Vagina (tissue), 2 donors: Measurements from ENCODE around the gene ELOVL6. TPM values are rescaled to one million over a fixed set of nuclear protein-coding genes. Genes with fewer than 3 reads are reported as not detected.

Experiments
- DNase-seq, 2 donors: peaks; one replicate each; pipeline ENCODE4 v3.0.0-alpha.2; 2017; ENCODE audit errors: extremely low spot score in 2 of 2
- H3K27ac ChIP-seq: fragments of 200-600 bp; sonication (generic); one replicate; pipeline ENCODE4 v1.5.1; 2019
- H3K27me3 ChIP-seq: fragments of 200-600 bp; sonication (generic); one replicate; pipeline ENCODE4 v1.5.1; 2019
- H3K36me3 ChIP-seq, 2 donors: fragments of 200-600 bp; sonication (generic); one replicate each; pipeline ENCODE4 v1.5.1; 2017 to 2019
- H3K4me1 ChIP-seq: fragments of 200-600 bp; sonication (generic); one replicate; pipeline ENCODE4 v1.5.1; 2019
- H3K4me3 ChIP-seq, 2 donors: fragments of 200-600 bp; sonication (generic); 1 replicate in 1 of 2; 2 replicates in 1 of 2; pipeline ENCODE4 v1.5.1; 2016 to 2019
- H3K9me3 ChIP-seq: fragments of 200-600 bp; sonication (generic); one replicate; pipeline ENCODE4 v1.5.1; 2019
- CTCF ChIP-seq, 3 experiments: fragments of 450-650 bp in 2 of 3; fragments of 200-600 bp in 1 of 3; sonication (generic) in 1 of 3; IDR thresholded peaks; one replicate each; pipeline ENCODE4 v1.5.1; 2017 to 2019; ENCODE audit warnings: antibody characterized with exemption in 3 of 3, mild to moderate bottlenecking in 2 of 3, moderate library complexity in 2 of 3
- POLR2A ChIP-seq, 2 donors: fragments of 450-650 bp; IDR thresholded peaks; one replicate each; pipeline ENCODE4 v1.6.1; 2017; ENCODE audit warnings: antibody characterized with exemption in 2 of 2, mild to moderate bottlenecking in 2 of 2, moderate library complexity in 2 of 2
- POLR2AphosphoS5 ChIP-seq, 2 donors: sonication (generic); formaldehyde crosslinking; IDR thresholded peaks; one replicate each; pipeline ENCODE4 v1.9.0; 2017; ENCODE audit warnings: antibody characterized with exemption in 2 of 2, mild to moderate bottlenecking in 2 of 2, low read depth in 1 of 2; ENCODE audit not compliant: insufficient read depth in 1 of 2
- intact Hi-C: fragments of 100-400 bp; cut with DNase I; formaldehyde crosslinking; loops from one replicate; pipeline ENCODE4 v1.15.1; 2023
- total RNA-seq: library from RNA; depleted of rRNA; stranded (reverse); fragments of >200 nt; gene quantifications from one replicate; pipeline ENCODE4 v1.2.3, GENCODE V29; 2016

ELOVL6 gene
- total RNA-seq, 1 donor from 2014 or later: 9.1 TPM

DNA sequence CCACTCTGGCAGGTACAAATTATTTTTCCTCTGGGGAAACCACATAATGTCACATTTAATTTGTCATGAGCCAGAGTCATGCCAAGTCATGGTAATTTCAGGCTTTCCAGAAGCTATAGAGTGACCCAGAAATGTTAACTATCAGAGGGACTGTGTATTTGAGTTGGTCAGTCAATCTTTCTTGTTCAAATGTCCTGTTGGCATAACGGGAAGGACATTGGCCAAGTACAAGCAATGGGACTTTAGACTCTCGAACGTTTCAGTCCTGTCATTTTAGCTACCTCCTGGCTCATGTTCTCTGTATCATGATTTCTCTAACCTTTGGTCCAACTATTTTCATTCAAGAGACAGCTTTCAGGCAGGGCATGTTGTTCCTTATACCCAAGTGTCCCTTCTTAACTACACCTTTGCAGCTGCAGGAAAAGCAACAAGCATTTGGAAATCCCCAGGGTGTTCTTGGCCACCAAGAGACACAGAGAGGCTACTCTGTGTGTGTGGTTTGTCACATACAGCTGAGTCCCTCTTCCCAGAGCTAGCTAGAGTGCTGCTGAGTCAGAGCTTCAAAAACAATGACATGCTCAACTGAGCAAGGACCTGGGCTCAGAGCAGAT is 143.2 kb downstream of the ELOVL6 start:
- no peak for DNase-seq
- Histone ChIP-seq H3K36me3 (no peaks in the 10 kb centered on the region), H3K27ac (no peak overlapping the region), H3K27me3 (no peaks in the 10 kb centered on the region), H3K4me3 (no peak overlapping the region), H3K4me1 (no peaks in the 10 kb centered on the region), H3K9me3 (no peaks in the 10 kb centered on the region)
- intact Hi-C loops: no loop called here
- TF ChIP-seq POLR2AphosphoS5 (IDR thresholded peaks at IDR 0.05; ENCODE audit: insufficient read depth in 1 of 2, low read depth in 1 of 2) (no peak), CTCF (IDR thresholded peaks at IDR 0.05) (no peak)

DNA sequence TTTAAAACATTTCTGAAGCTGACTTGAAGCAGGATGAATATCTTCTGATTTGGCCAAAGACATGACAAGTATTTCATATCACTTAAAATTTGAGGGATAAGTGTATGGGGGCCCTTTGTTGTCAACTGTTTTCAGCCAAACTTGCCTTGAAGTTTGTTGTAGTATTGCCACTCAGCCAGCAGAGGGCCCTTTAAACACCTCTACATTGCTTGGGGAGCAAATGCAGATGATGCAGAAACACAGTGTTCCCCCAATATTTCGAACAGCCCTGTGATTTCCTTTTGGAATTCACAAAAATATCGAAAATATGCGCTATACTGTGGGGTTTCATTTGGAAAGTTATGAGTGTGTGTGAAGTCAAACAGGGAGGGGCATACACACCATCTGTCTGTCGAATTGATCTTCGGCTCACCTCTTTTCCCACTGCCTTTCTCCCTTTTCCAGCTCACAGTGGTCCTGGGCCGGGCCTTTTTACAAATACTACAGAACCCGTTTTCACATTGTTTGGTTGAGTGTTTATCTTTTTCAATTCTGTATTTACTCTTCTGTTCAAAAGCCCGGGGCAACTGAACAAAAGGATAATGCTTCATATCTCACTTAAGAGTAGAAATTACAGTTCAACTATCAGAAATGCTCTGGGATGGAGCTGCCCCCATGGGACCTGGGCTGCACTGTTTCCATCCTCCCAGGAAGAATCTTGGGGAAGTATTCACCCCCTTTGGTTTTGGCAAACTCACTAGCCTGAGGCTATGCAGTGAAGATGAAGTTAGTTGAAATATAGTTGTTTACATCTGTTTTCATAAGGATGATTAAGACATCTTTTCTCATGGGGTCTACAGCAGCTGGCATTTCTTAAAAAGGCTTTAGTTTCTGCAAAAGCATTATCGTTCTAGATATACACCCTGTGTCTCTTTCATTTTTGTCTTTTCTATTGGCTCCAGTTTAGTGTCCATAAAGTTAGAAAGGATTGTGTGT is 148.2 kb downstream of the ELOVL6 start:
- Histone ChIP-seq H3K27me3 (no peaks in the 10 kb centered on the region), H3K4me1 (no peaks in the 10 kb centered on the region), H3K4me3 (no peak overlapping the region), H3K36me3 (no peaks in the 10 kb centered on the region), H3K27ac (no peak overlapping the region), H3K9me3 (no peaks in the 10 kb centered on the region)
- intact Hi-C loops: loop anchor here (10.0 kb wide), 1 partner anchor 155 kb away; no protein-coding TSS in a partner anchor
- TF ChIP-seq POLR2A (IDR thresholded peaks at IDR 0.05): no peak
- TF ChIP-seq CTCF (IDR thresholded peaks at IDR 0.05): peak; percentile 52 to 65 (median 62)
- DNase-seq: no peak

DNA sequence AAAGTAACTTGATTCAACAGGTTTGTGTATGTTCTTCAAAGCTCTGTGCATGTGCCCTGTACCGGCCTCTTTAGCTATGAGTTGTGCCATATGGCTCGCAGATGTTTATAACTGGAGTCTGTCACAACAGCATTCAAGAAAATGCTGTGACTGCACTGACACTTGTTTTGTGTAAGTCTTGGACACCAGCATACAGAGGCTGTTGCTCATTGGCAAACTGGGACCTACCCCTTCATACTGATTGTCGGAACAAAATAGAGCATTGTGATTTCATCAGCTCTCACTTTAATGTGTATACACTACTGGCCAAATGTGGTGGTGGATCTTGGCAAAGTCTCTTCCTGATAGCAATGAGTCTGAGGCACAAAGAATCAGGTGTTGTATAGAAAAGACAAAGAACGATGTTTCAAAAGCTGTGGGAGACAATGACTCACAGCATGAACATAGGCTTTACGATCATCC is 151.8 kb downstream of the ELOVL6 start:
- Histone ChIP-seq H3K9me3 (no peaks in the 10 kb centered on the region), H3K27ac (no peak overlapping the region), H3K4me3 (no peak overlapping the region), H3K36me3 (no peaks in the 10 kb centered on the region), H3K4me1 (no peaks in the 10 kb centered on the region), H3K27me3 (no peaks in the 10 kb centered on the region)
- intact Hi-C loops: loop anchor here (10.0 kb wide), 1 partner anchor 158 kb away; no protein-coding TSS in a partner anchor
- no peak for DNase-seq
- no peak for TF ChIP-seq POLR2AphosphoS5 (IDR thresholded peaks at IDR 0.05; ENCODE audit: insufficient read depth in 1 of 2, low read depth in 1 of 2)
- no peak for TF ChIP-seq CTCF (IDR thresholded peaks at IDR 0.05)
- no peak for TF ChIP-seq POLR2A (IDR thresholded peaks at IDR 0.05)

- Histone ChIP-seq H3K27me3 (no peaks in the 10 kb centered on the region), H3K4me3 (no peak overlapping the region), H3K36me3 (no peaks in the 10 kb centered on the region), H3K9me3 (no peaks in the 10 kb centered on the region), H3K27ac (no peak overlapping the region), H3K4me1 (no peaks in the 10 kb centered on the region)
- no peak for TF ChIP-seq CTCF (IDR thresholded peaks at IDR 0.05)
- TF ChIP-seq POLR2A (IDR thresholded peaks at IDR 0.05): no peak
- no peak for TF ChIP-seq POLR2AphosphoS5 (IDR thresholded peaks at IDR 0.05; ENCODE audit: insufficient read depth in 1 of 2, low read depth in 1 of 2)
- DNase-seq: no peak
- intact Hi-C loops: loop anchor here (10.0 kb wide), 1 partner anchor 162 kb away; no protein-coding TSS in a partner anchor
Observed at GRCh38 chr4:110042545-110043517, 155.6 kb downstream of the ELOVL6 start.
